ENCODE measurements around the gene MUC5B.

- TF ChIP-seq CTCF (IDR thresholded peaks at IDR 0.05) (no peak), POLR2A (IDR thresholded peaks at IDR 0.05) (no peak)
These were observed 19.2 kb upstream of the MUC5B start for GRCh38 chr11:1203505-1204271.

Measured in heart left ventricle (tissue), 13 donors.